Right cardiac atrium (tissue), 5 donors: Measurements from ENCODE around the gene FGF11. TPM values are rescaled to one million over a fixed set of nuclear protein-coding genes. Genes with fewer than 3 reads are reported as not detected.

Experiments used
- ATAC-seq, 2 donors: fragments of 200-7000 bp; cut with Tn5 transposase; one replicate each; pipeline versions ENCODE4 v1.8.0 to v1.9.1; 2020; ENCODE audit warnings: moderate library complexity in 2 of 2, mild to moderate bottlenecking in 1 of 2
- DNase-seq, 3 donors: peaks; one replicate each; pipeline ENCODE4 v3.0.0-alpha.2; 2020
- H3K27ac ChIP-seq: one replicate; pipeline ENCODE4 v1.5.1; 2013; ENCODE audit warnings: mild to moderate bottlenecking, low read length, control low read depth, moderate library complexity
- H3K27me3 ChIP-seq: one replicate; pipeline ENCODE4 v1.6.1; 2013; ENCODE audit not compliant: control insufficient read depth, insufficient read depth
- H3K4me1 ChIP-seq: one replicate; pipeline ENCODE4 v1.6.1; 2013; ENCODE audit warnings: low read length; ENCODE audit not compliant: control insufficient read depth, insufficient read depth
- H3K4me3 ChIP-seq: one replicate; pipeline ENCODE4 v1.5.1; 2013; ENCODE audit warnings: low read length, control low read depth
- H3K9me3 ChIP-seq: one replicate; pipeline ENCODE4 v1.6.1; 2013; ENCODE audit warnings: low read length; ENCODE audit not compliant: control insufficient read depth
- WGBS: extraction: QIAGEN DNeasy Blood & Tissue Kit; methylation state at CpG from one replicate; pipeline ENCODE4 v1.1.7; 2013; 5-methylcytosine and 5-hydroxymethylcytosine counted together
- intact Hi-C, 4 donors: fragments of 100-400 bp; cut with DNase I; formaldehyde crosslinking; loops; one replicate each; pipeline versions ENCODE4 v1.11.0 to v1.14.0; 2022 to 2023
- polyA plus RNA-seq: library from polyadenylated mRNA; stranded (reverse); fragments of 200-250 nt; gene quantifications from one replicate; pipeline ENCODE4 v1.2.3, GENCODE V29; 2013
- total RNA-seq, 4 donors: library from RNA; stranded (reverse); fragmentation: NEBNext Ultra II Directional; extraction: Animal tissue kit (Norgen Biotek cat#: 25700); gene quantifications; one replicate each; pipeline ENCODE4 v1.2.1, GENCODE V29; 2021
- donor health status: healthy with polysubstance abuse.
- donor health status: DM: no; HTN: yes; CAD: no.
- donor health status: DM: no; HTN: no; CAD: no.
- donor health status: DM: no; HTN: yes; CAD: no; lungs with severe emphysema.
- donor health status: DM: yes; HTN: yes; CAD: no.

Gene FGF11
- total and polyA plus RNA-seq, 5 donors, result 13.9 to 34.8 (median 27.2) TPM

GRCh38 chr17:7408863-7409262 is 30.4 kb upstream of the FGF11 start:
- Histone ChIP-seq H3K9me3 (no peaks in the 10 kb centered on the region), H3K4me3 (no peak overlapping the region), H3K27ac (no peak overlapping the region), H3K4me1 (no peaks in the 10 kb centered on the region), H3K27me3 (no peaks in the 10 kb centered on the region)
- DNase-seq, result peak in 1 of 3 donors; percentile 53
- intact Hi-C loops, result no loop called here
- WGBS, result 82% methylated on average over 6 of the region's 6 CpGs
- no peak for ATAC-seq

GRCh38 chr17:7409716-7410115 is 29.6 kb upstream of the FGF11 start:
- WGBS, result 90% methylated on average over 6 of the region's 6 CpGs
- no peak overlapping the region for H3K4me3 ChIP-seq
- no peak overlapping the region for H3K27ac ChIP-seq
- ATAC-seq, result no peak
- intact Hi-C loops, result no loop called here
- no peaks in the 10 kb centered on the region for H3K4me1 ChIP-seq
- DNase-seq, result peak in 1 of 3 donors; percentile 8
- no peaks in the 10 kb centered on the region for H3K9me3 ChIP-seq
- H3K27me3 ChIP-seq, result no peaks in the 10 kb centered on the region

GRCh38 chr17:7410634-7411426 is 28.5 kb upstream of the FGF11 start:
- no peaks in the 10 kb centered on the region for H3K4me1 ChIP-seq
- intact Hi-C loops, result no loop called here

GRCh38 chr17:7411427-7411750 is 27.9 kb upstream of the FGF11 start:
- H3K4me1 ChIP-seq, result no peaks in the 10 kb centered on the region
- no peak overlapping the region for H3K27ac ChIP-seq
- no peaks in the 10 kb centered on the region for H3K9me3 ChIP-seq
- 92% methylated on average over 8 of the region's 8 CpGs for WGBS
- H3K4me3 ChIP-seq, result no peak overlapping the region
- intact Hi-C loops, result no loop called here
- ATAC-seq, result no peak
- peak in 1 of 3 donors; percentile 46 for DNase-seq
- no peaks in the 10 kb centered on the region for H3K27me3 ChIP-seq

More at GRCh38 chr17:7410634-7411426, 28.5 kb upstream of the FGF11 start:
- no peak overlapping the region for H3K27ac ChIP-seq
- DNase-seq (peak in 1 of 3 donors; percentile 45), ATAC-seq (no peak)
- H3K27me3 ChIP-seq, result no peaks in the 10 kb centered on the region
- no peak overlapping the region for H3K4me3 ChIP-seq
- WGBS, result 90% methylated on average over 25 of the region's 25 CpGs
- no peaks in the 10 kb centered on the region for H3K9me3 ChIP-seq

- H3K27me3 ChIP-seq, result no peaks in the 10 kb centered on the region
- ATAC-seq, result peak in 1 of 2 donors; percentile 3
- no peak overlapping the region for H3K27ac ChIP-seq
- peak in 1 of 3 donors; percentile 27 for DNase-seq
- intact Hi-C loops, result no loop called here
- H3K9me3 ChIP-seq, result no peaks in the 10 kb centered on the region
- 78% methylated on average over 6 of the region's 6 CpGs for WGBS
- H3K4me3 ChIP-seq, result no peak overlapping the region
- no peaks in the 10 kb centered on the region for H3K4me1 ChIP-seq
Measured at GRCh38 chr17:7413346-7413985, 25.8 kb upstream of the FGF11 start.

- WGBS, result 86% methylated on average over 14 of the region's 14 CpGs
- Histone ChIP-seq H3K4me3 (no peak overlapping the region), H3K9me3 (no peaks in the 10 kb centered on the region), H3K27ac (no peak overlapping the region), H3K4me1 (no peaks in the 10 kb centered on the region), H3K27me3 (no peaks in the 10 kb centered on the region)
- DNase-seq (peak in 1 of 3 donors; percentile 54), ATAC-seq (no peak)
- intact Hi-C loops, result no loop called here
Measured at GRCh38 chr17:7414837-7415236, 24.5 kb upstream of the FGF11 start.

GRCh38 chr17:7415784-7416183 is 23.5 kb upstream of the FGF11 start:
- intact Hi-C loops, result no loop called here
- peak in 2 of 3 donors; percentile 48 to 50 for DNase-seq
- Histone ChIP-seq H3K27ac (no peak overlapping the region), H3K27me3 (no peaks in the 10 kb centered on the region), H3K9me3 (no peaks in the 10 kb centered on the region), H3K4me3 (no peak overlapping the region), H3K4me1 (no peaks in the 10 kb centered on the region)
- 87% methylated on average over 23 of the region's 23 CpGs for WGBS
- ATAC-seq, result no peak

- H3K9me3 ChIP-seq, result no peaks in the 10 kb centered on the region
- ATAC-seq, result no peak
- H3K27me3 ChIP-seq, result no peaks in the 10 kb centered on the region
- intact Hi-C loops, result no loop called here
- H3K27ac ChIP-seq, result no peak overlapping the region
- no peak overlapping the region for H3K4me3 ChIP-seq
- WGBS, result 74% methylated on average over 6 of the region's 6 CpGs
- H3K4me1 ChIP-seq, result no peaks in the 10 kb centered on the region
- DNase-seq, result peak in 1 of 3 donors; percentile 12
Measured at GRCh38 chr17:7416323-7416722, 23.0 kb upstream of the FGF11 start.

- H3K4me3 ChIP-seq, result no peak overlapping the region
- ATAC-seq (no peak), DNase-seq (peak in 2 of 3 donors; percentile 46 to 52)
- H3K27me3 ChIP-seq, result no peaks in the 10 kb centered on the region
- no peak overlapping the region for H3K27ac ChIP-seq
- H3K9me3 ChIP-seq, result no peaks in the 10 kb centered on the region
- 96% methylated on average over 54 of the region's 54 CpGs for WGBS
- intact Hi-C loops, result no loop called here
- no peaks in the 10 kb centered on the region for H3K4me1 ChIP-seq
Measured at GRCh38 chr17:7417056-7417655, 22.2 kb upstream of the FGF11 start.

GRCh38 chr17:7418472-7419152 is 20.7 kb upstream of the FGF11 start:
- intact Hi-C loops, result no loop called here
- Histone ChIP-seq H3K27me3 (no peaks in the 10 kb centered on the region), H3K4me3 (no peak overlapping the region), H3K27ac (no peak overlapping the region), H3K4me1 (no peaks in the 10 kb centered on the region), H3K9me3 (no peaks in the 10 kb centered on the region)
- DNase-seq (peak in 2 of 3 donors; percentile 30 to 54), ATAC-seq (no peak)
- 69% methylated on average over 18 of the region's 18 CpGs for WGBS
